HEK293 (cell line): ENCODE measurements around the gene GMDS.
A peak's percentile ranks its signal among the peaks of the same experiment; 100 is the strongest.

Experiments
- EGR2 ChIP-seq: fragments of 450-650 bp; formaldehyde crosslinking; IDR thresholded peaks from 2 replicates; pipeline ENCODE4 v1.5.1; 2016; ENCODE audit warnings: low read depth, missing biosample characterization, missing genetic modification characterization
- ELK4 ChIP-seq: IDR thresholded peaks from 2 replicates; pipeline ENCODE4 v1.6.1; 2011; ENCODE audit warnings: mild to moderate bottlenecking, low read depth, low read length, borderline replicate concordance
- GLI4 ChIP-seq: fragments of 450-650 bp; formaldehyde crosslinking; IDR thresholded peaks from 2 replicates; pipeline ENCODE4 v1.5.1; 2016; ENCODE audit warnings: missing biosample characterization, missing genetic modification characterization
- KLF10 ChIP-seq: fragments of 450-650 bp; IDR thresholded peaks from 2 replicates; pipeline ENCODE4 v1.5.1; 2018; ENCODE audit warnings: missing biosample characterization, mild to moderate bottlenecking, missing genetic modification characterization
- KLF16 ChIP-seq: fragments of 450-650 bp; formaldehyde crosslinking; IDR thresholded peaks from 2 replicates; pipeline ENCODE4 v1.5.1; 2017; ENCODE audit warnings: missing biosample characterization, missing genetic modification characterization
- KLF8 ChIP-seq: fragments of 450-650 bp; formaldehyde crosslinking; IDR thresholded peaks from 2 replicates; pipeline ENCODE4 v1.5.1; 2016; ENCODE audit warnings: missing biosample characterization, missing genetic modification characterization
- MEIS1 ChIP-seq: sonication (generic); formaldehyde crosslinking; IDR thresholded peaks from 2 replicates; pipeline ENCODE4 v1.8.1; 2022; ENCODE audit warnings: missing genetic modification reagents, mild to moderate bottlenecking, borderline replicate concordance
- PATZ1 ChIP-seq: fragments of 450-650 bp; formaldehyde crosslinking; IDR thresholded peaks from 2 replicates; pipeline ENCODE4 v1.5.1; 2016; ENCODE audit warnings: missing biosample characterization, missing genetic modification characterization
- REPIN1 ChIP-seq: fragments of 450-650 bp; formaldehyde crosslinking; IDR thresholded peaks from 2 replicates; pipeline ENCODE4 v1.5.1; 2017; ENCODE audit warnings: missing biosample characterization, missing genetic modification characterization, low read depth
- ZBTB26 ChIP-seq: fragments of 450-650 bp; formaldehyde crosslinking; optimal IDR thresholded peaks from 2 replicates; pipeline ENCODE3; 2016; ENCODE audit warnings: missing biosample characterization, mild to moderate bottlenecking, missing genetic modification characterization
- ZBTB7A ChIP-seq: fragments of 450-650 bp; formaldehyde crosslinking; IDR thresholded peaks from 2 replicates; pipeline ENCODE4 v1.5.1; 2016; ENCODE audit warnings: low read depth, missing biosample characterization, missing genetic modification characterization
- ZFP37 ChIP-seq: fragments of 450-650 bp; formaldehyde crosslinking; IDR thresholded peaks from 2 replicates; pipeline ENCODE4 v1.5.1; 2016; ENCODE audit warnings: missing biosample characterization, missing genetic modification characterization
- ZNF10 ChIP-seq: fragments of 450-650 bp; formaldehyde crosslinking; IDR thresholded peaks from 2 replicates; pipeline ENCODE4 v1.5.1; 2017; ENCODE audit warnings: missing biosample characterization, missing genetic modification characterization
- ZNF132 ChIP-seq: fragments of 450-650 bp; formaldehyde crosslinking; IDR thresholded peaks from 2 replicates; pipeline ENCODE4 v1.5.1; 2017; ENCODE audit warnings: missing biosample characterization, missing genetic modification characterization, borderline replicate concordance
- ZNF174 ChIP-seq: fragments of 450-650 bp; formaldehyde crosslinking; IDR thresholded peaks from 2 replicates; pipeline ENCODE4 v1.5.0; 2017; ENCODE audit warnings: missing biosample characterization, mild to moderate bottlenecking, missing genetic modification characterization
- ZNF23 ChIP-seq: fragments of 450-650 bp; formaldehyde crosslinking; IDR thresholded peaks from 2 replicates; pipeline ENCODE4 v1.5.1; 2016; ENCODE audit warnings: missing biosample characterization, missing genetic modification characterization, borderline replicate concordance
- ZNF266 ChIP-seq: fragments of 450-650 bp; formaldehyde crosslinking; IDR thresholded peaks from 2 replicates; pipeline ENCODE4 v1.5.1; 2016; ENCODE audit warnings: missing biosample characterization, missing genetic modification characterization, low read depth
- ZNF416 ChIP-seq: fragments of 450-650 bp; formaldehyde crosslinking; IDR thresholded peaks from 2 replicates; pipeline ENCODE4 v1.5.1; 2016; ENCODE audit warnings: missing biosample characterization, missing genetic modification characterization
- ZNF473 ChIP-seq: fragments of 450-650 bp; formaldehyde crosslinking; IDR thresholded peaks from 2 replicates; pipeline ENCODE4 v1.5.1; 2017; ENCODE audit warnings: missing biosample characterization, missing genetic modification characterization
- ZNF521 ChIP-seq: fragments of 450-650 bp; formaldehyde crosslinking; IDR thresholded peaks from 2 replicates; pipeline ENCODE4 v1.5.1; 2017; ENCODE audit warnings: missing biosample characterization, mild to moderate bottlenecking, missing genetic modification characterization
- ZNF530 ChIP-seq: fragments of 450-650 bp; formaldehyde crosslinking; IDR thresholded peaks from 2 replicates; pipeline ENCODE4 v1.5.1; 2016; ENCODE audit warnings: low read depth, missing biosample characterization, missing genetic modification characterization
- ZNF549 ChIP-seq: fragments of 450-650 bp; IDR thresholded peaks from 2 replicates; pipeline ENCODE4 v1.5.1; 2018; ENCODE audit warnings: missing biosample characterization, missing genetic modification characterization, mild to moderate bottlenecking, inconsistent platforms, moderate library complexity
- ZNF626 ChIP-seq: fragments of 450-650 bp; sonication (Bioruptor Pico); formaldehyde crosslinking; IDR thresholded peaks from 2 replicates; pipeline ENCODE4 v1.5.1; 2018; ENCODE audit warnings: missing biosample characterization, missing genetic modification characterization, inconsistent platforms
- ZNF639 ChIP-seq: fragments of 450-650 bp; formaldehyde crosslinking; IDR thresholded peaks from 2 replicates; pipeline ENCODE4 v1.5.1; 2016; ENCODE audit warnings: missing biosample characterization, missing genetic modification characterization
- ZNF645 ChIP-seq: fragments of 450-650 bp; formaldehyde crosslinking; IDR thresholded peaks from 2 replicates; pipeline ENCODE4; 2016; ENCODE audit warnings: missing biosample characterization, missing genetic modification characterization
- ZNF664 ChIP-seq: fragments of 450-650 bp; formaldehyde crosslinking; IDR thresholded peaks from 2 replicates; pipeline ENCODE4 v1.5.1; 2016; ENCODE audit warnings: missing biosample characterization, missing genetic modification characterization
- ZNF670 ChIP-seq: fragments of 450-650 bp; formaldehyde crosslinking; IDR thresholded peaks from 2 replicates; pipeline ENCODE4 v1.5.1; 2016; ENCODE audit warnings: missing biosample characterization, missing genetic modification characterization, low read depth
- ZNF692 ChIP-seq: fragments of 450-650 bp; formaldehyde crosslinking; IDR thresholded peaks from 2 replicates; pipeline ENCODE4 v1.5.1; 2016; ENCODE audit warnings: missing biosample characterization, missing genetic modification characterization
- ZNF76 ChIP-seq: fragments of 450-650 bp; formaldehyde crosslinking; IDR thresholded peaks from 2 replicates; pipeline ENCODE4; 2016; ENCODE audit warnings: low read depth, missing biosample characterization, missing genetic modification characterization, borderline replicate concordance
- ZNF785 ChIP-seq: fragments of 450-650 bp; formaldehyde crosslinking; IDR thresholded peaks from 2 replicates; pipeline ENCODE4 v1.5.1; 2016; ENCODE audit warnings: missing biosample characterization, missing genetic modification characterization
- ZXDB ChIP-seq: fragments of 450-650 bp; formaldehyde crosslinking; IDR thresholded peaks from 2 replicates; pipeline ENCODE4 v1.5.1; 2016; ENCODE audit warnings: missing biosample characterization, missing genetic modification characterization

GMDS gene

GRCh38 chr6:1667012-1667804 is 578.2 kb downstream of the GMDS start (continued):
- no peak; the same call in none of the 2 replicates for TF ChIP-seq ZNF692 (tag by site-specific recombination)
- TF ChIP-seq PATZ1 (tag by site-specific recombination): peak; percentile 33; the same call in 1 of the 2 replicates
- no peak for TF ChIP-seq ZNF549 (tag by site-specific recombination)
- no peak for TF ChIP-seq REPIN1 (tag by site-specific recombination)
- TF ChIP-seq EGR2 (tag by site-specific recombination): no peak
- TF ChIP-seq ZNF10 (tag by site-specific recombination): peak; percentile 77; the same call in 1 of the 2 replicates
- TF ChIP-seq ZNF670 (tag by site-specific recombination): no peak
- peak; percentile 85 for TF ChIP-seq KLF8 (tag by site-specific recombination)
- no peak for TF ChIP-seq ZNF664
- TF ChIP-seq ZBTB26: no peak
- no peak for TF ChIP-seq ZFP37 (tag by site-specific recombination)
- TF ChIP-seq ZNF639 (tag by site-specific recombination): peak; percentile 75; the same call in 1 of the 2 replicates
- no peak for TF ChIP-seq ZBTB7A (tag by site-specific recombination)
- no peak for TF ChIP-seq ZNF416 (tag by site-specific recombination)
- no peak for TF ChIP-seq ZNF785 (tag by site-specific recombination)
- no peak for TF ChIP-seq ZNF76 (tag by site-specific recombination)
- TF ChIP-seq ZNF626 (tag by site-specific recombination): no peak
- TF ChIP-seq ZNF645 (tag by site-specific recombination): no peak
- no peak for TF ChIP-seq ZNF521 (tag by site-specific recombination)
- no peak for TF ChIP-seq ZNF174 (tag by site-specific recombination)
- TF ChIP-seq MEIS1: no peak
- peak; percentile 91 for TF ChIP-seq KLF10 (tag by site-specific recombination)
- no peak for TF ChIP-seq ZNF473 (tag by site-specific recombination)
- TF ChIP-seq ZNF266 (tag by site-specific recombination): no peak
- no peak for TF ChIP-seq ZNF530
- TF ChIP-seq ZNF132 (tag by site-specific recombination): no peak
- TF ChIP-seq ZXDB (tag by site-specific recombination): peak; percentile 96
- TF ChIP-seq ELK4: no peak
- TF ChIP-seq KLF16 (tag by site-specific recombination): peak; percentile 63; the same call in 1 of the 2 replicates
- no peak for TF ChIP-seq GLI4 (tag by site-specific recombination)
- no peak for TF ChIP-seq ZNF23
